Upper lobe of left lung (tissue), 6 donors: Measurements from ENCODE around the gene C3orf70. TPM values are rescaled to one million over a fixed set of nuclear protein-coding genes. Genes with fewer than 3 reads are reported as not detected.

Source experiments
- ATAC-seq, 2 donors: fragments of 200-7000 bp; cut with Tn5 transposase; one replicate each; pipeline ENCODE4 v1.9.1; 2022; ENCODE audit warnings: mild to moderate bottlenecking in 2 of 2, moderate library complexity in 2 of 2; ENCODE audit not compliant: low FRiP score in 2 of 2
- DNase-seq, 2 donors: peaks; one replicate each; pipeline ENCODE4 v3.0.0-alpha.2; 2019 to 2020
- H3K27ac ChIP-seq, 4 donors: fragments of 200-600 bp; sonication (generic); one replicate each; pipeline ENCODE4 v1.5.1; 2016 to 2019
- H3K27me3 ChIP-seq, 4 donors: fragments of 200-600 bp; sonication (generic); one replicate each; pipeline ENCODE4 v1.5.1; 2017 to 2019
- H3K36me3 ChIP-seq, 4 donors: fragments of 200-600 bp; sonication (generic); one replicate each; pipeline ENCODE4 v1.5.1; 2016 to 2019
- H3K4me1 ChIP-seq, 4 donors: fragments of 200-600 bp; sonication (generic); one replicate each; pipeline ENCODE4 v1.5.1; 2018 to 2019
- H3K4me3 ChIP-seq, 4 donors: fragments of 200-600 bp; sonication (generic); one replicate each; pipeline ENCODE4 v1.5.1; 2017 to 2019; ENCODE audit warnings: mild to moderate bottlenecking in 2 of 4, moderate library complexity in 1 of 4
- H3K9me3 ChIP-seq, 4 donors: fragments of 200-600 bp; sonication (generic); one replicate each; pipeline ENCODE4 v1.5.1; 2018 to 2019
- EP300 ChIP-seq, 4 donors: sonication (generic); formaldehyde crosslinking; IDR thresholded peaks; one replicate each; pipeline ENCODE4 v1.5.1; 2017; ENCODE audit warnings: antibody characterized with exemption in 4 of 4, control low read depth in 2 of 4
- POLR2A ChIP-seq, 4 donors: fragments of 450-650 bp; IDR thresholded peaks; one replicate each; pipeline ENCODE4 v1.5.1; 2016 to 2017; ENCODE audit warnings: antibody characterized with exemption in 4 of 4, mild to moderate bottlenecking in 2 of 4
- POLR2AphosphoS5 ChIP-seq, 2 donors: sonication (generic); formaldehyde crosslinking; IDR thresholded peaks; one replicate each; pipeline ENCODE4 v1.5.1; 2017; ENCODE audit warnings: antibody characterized with exemption in 2 of 2
- WGBS, 2 donors: methylation state at CpG; one replicate each; pipeline ENCODE4 v1.1.5; 2017 to 2018; 5-methylcytosine and 5-hydroxymethylcytosine counted together
- total RNA-seq, 6 donors: library from RNA; depleted of rRNA in 4 of 6; stranded (reverse); fragments of >200 nt in 4 of 6; gene quantifications; one replicate each; pipeline versions ENCODE4 v1.1.0 to v1.2.1, GENCODE V29; 2016 to 2021
- TF ChIP-seq, protein P1 (sequence below), 6 experiments: fragments of 450-650 bp in 4 of 6; fragments of 200-600 bp in 2 of 6; sonication (generic) in 2 of 6; IDR thresholded peaks; one replicate each; pipeline ENCODE4 v1.5.1; 2016 to 2019; ENCODE audit warnings: antibody characterized with exemption in 6 of 6
- donor health status: DM: no; HTN: no; CAD: no; lungs with moderate emphysema.
- donor health status: DM: no; HTN: yes; CAD: no; lungs with severe emphysema.

Gene C3orf70
- total RNA-seq, 6 donors from 2014 or later = 0.67 to 3.9 (median 1.6) TPM

DNA sequence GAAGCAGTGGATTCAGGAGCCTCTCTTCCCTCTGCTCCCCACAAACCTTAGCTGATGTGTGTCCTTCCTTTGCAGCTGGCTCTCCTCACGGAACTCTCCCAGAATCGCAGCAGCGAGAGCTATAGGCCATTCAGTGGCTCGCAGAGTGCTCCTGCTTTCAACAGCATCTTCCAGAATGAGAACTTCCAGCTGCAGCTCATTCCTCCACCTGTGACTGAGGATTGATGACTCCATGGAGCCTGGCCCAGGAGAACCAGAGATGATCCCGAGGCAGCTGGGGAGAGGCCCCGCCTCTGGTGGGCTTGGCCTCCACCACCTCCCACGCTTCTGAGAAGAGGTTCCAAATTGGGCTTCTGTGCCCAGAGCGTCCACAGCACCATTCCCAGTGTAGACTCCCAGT, 101.1 kb downstream of the C3orf70 start:
- no peaks in the 10 kb centered on the region for H3K27me3 ChIP-seq
- TF ChIP-seq POLR2AphosphoS5 (IDR thresholded peaks at IDR 0.05) (no peak), POLR2A (IDR thresholded peaks at IDR 0.05) (no peak), EP300 (IDR thresholded peaks at IDR 0.05) (no peak)
- TF ChIP-seq, protein P1, sequence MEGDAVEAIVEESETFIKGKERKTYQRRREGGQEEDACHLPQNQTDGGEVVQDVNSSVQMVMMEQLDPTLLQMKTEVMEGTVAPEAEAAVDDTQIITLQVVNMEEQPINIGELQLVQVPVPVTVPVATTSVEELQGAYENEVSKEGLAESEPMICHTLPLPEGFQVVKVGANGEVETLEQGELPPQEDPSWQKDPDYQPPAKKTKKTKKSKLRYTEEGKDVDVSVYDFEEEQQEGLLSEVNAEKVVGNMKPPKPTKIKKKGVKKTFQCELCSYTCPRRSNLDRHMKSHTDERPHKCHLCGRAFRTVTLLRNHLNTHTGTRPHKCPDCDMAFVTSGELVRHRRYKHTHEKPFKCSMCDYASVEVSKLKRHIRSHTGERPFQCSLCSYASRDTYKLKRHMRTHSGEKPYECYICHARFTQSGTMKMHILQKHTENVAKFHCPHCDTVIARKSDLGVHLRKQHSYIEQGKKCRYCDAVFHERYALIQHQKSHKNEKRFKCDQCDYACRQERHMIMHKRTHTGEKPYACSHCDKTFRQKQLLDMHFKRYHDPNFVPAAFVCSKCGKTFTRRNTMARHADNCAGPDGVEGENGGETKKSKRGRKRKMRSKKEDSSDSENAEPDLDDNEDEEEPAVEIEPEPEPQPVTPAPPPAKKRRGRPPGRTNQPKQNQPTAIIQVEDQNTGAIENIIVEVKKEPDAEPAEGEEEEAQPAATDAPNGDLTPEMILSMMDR (IDR thresholded peaks at IDR 0.05) = no peak
- no peaks in the 10 kb centered on the region for H3K4me1 ChIP-seq
- H3K36me3 ChIP-seq = peaks cover 8 to 57% (median 42%) of the 10 kb centered on the region in 4 donors
- no peak overlapping the region for H3K4me3 ChIP-seq
- ATAC-seq = no peak
- 81 to 93% methylated on average over 6 to 8 of the region's 8 CpGs for WGBS, 2 donors
- no peak overlapping the region for H3K27ac ChIP-seq
- H3K9me3 ChIP-seq = peaks cover 0 to 4% (median 1%) of the 10 kb centered on the region in 4 donors
- no peak for DNase-seq

DNA sequence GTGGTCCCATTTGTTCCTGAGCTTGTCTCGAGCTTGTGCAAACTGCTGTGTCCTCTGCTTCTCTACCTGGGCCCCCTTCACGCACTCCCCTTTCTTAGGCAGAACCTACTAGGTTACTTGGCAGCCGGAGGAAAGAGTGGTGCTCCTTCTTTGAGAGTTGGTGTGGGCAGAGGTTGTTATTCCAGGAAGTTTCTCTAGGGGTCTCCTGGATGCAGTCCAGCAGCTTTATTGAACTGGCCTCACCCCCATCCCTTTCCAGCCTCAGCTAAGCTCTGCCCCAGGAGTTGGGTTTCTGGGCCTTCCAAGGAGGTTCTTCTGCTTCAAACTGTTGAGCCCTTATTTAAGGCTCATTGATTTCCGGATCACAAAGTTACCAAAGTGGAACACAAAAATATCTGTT, 103.2 kb downstream of the C3orf70 start:
- TF ChIP-seq POLR2A (IDR thresholded peaks at IDR 0.05) = no peak
- no peak for TF ChIP-seq EP300 (IDR thresholded peaks at IDR 0.05)
- TF ChIP-seq, protein P1 (IDR thresholded peaks at IDR 0.05) = no peak
- no peak for TF ChIP-seq POLR2AphosphoS5 (IDR thresholded peaks at IDR 0.05)
- Histone ChIP-seq H3K27me3 (no peaks in the 10 kb centered on the region), H3K4me1 (peaks cover 0 to 7% (median 5%) of the 10 kb centered on the region in 4 donors), H3K4me3 (no peak overlapping the region), H3K36me3 (peaks cover 8 to 57% (median 43%) of the 10 kb centered on the region in 4 donors), H3K27ac (no peak overlapping the region), H3K9me3 (no peaks in the 10 kb centered on the region)
- ATAC-seq = no peak
- no peak for DNase-seq
- WGBS, 2 donors = 92 to 100% methylated on average over 4 of the region's 4 CpGs

DNA sequence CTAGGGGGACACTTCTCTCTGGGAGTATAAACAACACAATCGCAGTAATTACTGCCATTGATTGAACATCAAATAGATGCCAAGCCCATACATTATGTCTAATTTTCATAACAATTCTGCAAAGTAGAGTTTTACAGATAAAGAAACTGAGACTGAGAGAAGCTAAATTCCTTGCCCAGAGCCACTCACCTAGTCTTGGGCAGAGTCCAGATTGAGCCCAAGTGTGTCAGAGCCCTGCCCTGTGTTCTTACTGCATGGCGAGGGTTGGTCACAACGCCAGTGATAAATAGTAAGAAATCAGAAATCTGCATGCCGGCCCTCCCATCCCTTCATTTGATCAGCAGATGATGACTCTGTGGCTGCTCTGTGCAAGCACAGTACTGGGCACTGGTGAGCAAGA, 106.3 kb downstream of the C3orf70 start:
- DNase-seq (no peak), ATAC-seq (no peak)
- Histone ChIP-seq H3K4me3 (no peak overlapping the region), H3K4me1 (peaks cover 0 to 7% (median 5%) of the 10 kb centered on the region in 4 donors), H3K9me3 (no peaks in the 10 kb centered on the region), H3K27ac (peak overlapping the region in 1 of 4 donors; percentile 75), H3K36me3 (peaks cover 8 to 31% (median 24%) of the 10 kb centered on the region in 4 donors), H3K27me3 (no peaks in the 10 kb centered on the region)
- whole genome bisulfite sequencing, 2 donors = 75 to 88% methylated on average over 4 of the region's 4 CpGs
- TF ChIP-seq POLR2A (IDR thresholded peaks at IDR 0.05) (no peak), EP300 (IDR thresholded peaks at IDR 0.05) (no peak)

DNA sequence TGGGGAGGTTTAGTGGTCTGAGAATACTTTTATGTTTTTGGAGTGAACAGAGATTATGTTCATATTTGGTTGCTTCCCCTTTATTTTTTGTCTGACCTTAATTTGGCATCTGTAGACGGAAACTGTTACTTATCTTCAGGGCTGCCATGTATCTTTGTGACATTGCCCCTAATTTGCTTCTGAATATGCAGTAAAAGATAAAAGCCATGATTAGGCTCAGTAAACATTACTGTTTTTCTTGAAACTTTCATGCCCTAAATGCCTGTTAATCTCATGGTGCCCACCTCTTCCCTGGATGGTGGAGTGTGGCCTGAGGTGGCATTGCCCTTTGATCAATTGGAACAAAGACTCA, 106.7 kb downstream of the C3orf70 start:
- peaks cover 0 to 7% (median 5%) of the 10 kb centered on the region in 4 donors for H3K4me1 ChIP-seq
- peak overlapping the region in 1 of 4 donors; percentile 75 for H3K27ac ChIP-seq
- 52 to 58% methylated on average over 1 of the region's 1 CpG for WGBS, 2 donors
- TF ChIP-seq POLR2AphosphoS5 (IDR thresholded peaks at IDR 0.05) (no peak), POLR2A (IDR thresholded peaks at IDR 0.05) (no peak), EP300 (IDR thresholded peaks at IDR 0.05) (no peak)
- TF ChIP-seq, protein P1 (IDR thresholded peaks at IDR 0.05) = no peak
- peaks cover 8 to 27% (median 21%) of the 10 kb centered on the region in 4 donors for H3K36me3 ChIP-seq
- H3K9me3 ChIP-seq = no peaks in the 10 kb centered on the region
- DNase-seq (no peak), ATAC-seq (no peak)
- H3K27me3 ChIP-seq = no peaks in the 10 kb centered on the region
- H3K4me3 ChIP-seq = no peak overlapping the region

DNA sequence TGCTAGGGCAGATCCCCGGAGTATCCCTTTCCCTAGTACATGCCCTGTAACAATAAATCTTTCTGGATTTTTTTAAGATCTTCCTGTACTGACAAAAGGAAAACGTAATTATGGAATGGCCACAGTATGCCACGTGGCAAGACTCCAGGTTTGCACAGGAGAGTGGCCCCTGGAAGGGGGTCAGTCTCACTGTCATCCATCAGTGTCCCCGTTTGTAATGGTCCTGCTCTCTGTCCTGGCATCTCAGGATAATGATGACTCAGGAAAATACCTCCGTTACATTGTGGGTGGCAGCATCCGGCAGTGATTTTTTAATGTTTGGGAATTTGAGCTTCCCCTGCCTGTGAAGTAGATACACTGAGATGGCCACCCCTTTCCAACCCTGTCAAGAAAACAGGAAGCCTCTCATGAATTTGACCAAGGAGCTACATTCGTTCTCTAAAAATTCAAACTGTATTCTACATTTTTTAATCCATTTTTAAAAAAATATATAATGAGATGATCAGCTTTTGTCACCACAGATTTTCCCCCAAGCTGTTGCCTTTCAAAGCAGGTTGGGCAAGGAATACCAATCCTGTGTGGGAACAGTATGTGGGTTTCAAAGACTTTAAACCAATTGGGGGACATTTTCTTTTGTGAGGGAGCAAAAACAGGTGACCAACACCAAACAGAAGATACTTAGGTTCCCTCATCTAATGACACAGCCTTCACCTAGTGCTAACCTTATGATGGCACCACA, 110.4 kb downstream of the C3orf70 start:
- ATAC-seq = no peak
- no peak for DNase-seq
- no peaks in the 10 kb centered on the region for H3K9me3 ChIP-seq
- TF ChIP-seq POLR2A (IDR thresholded peaks at IDR 0.05) (no peak), EP300 (IDR thresholded peaks at IDR 0.05) (no peak), POLR2AphosphoS5 (IDR thresholded peaks at IDR 0.05) (no peak)
- TF ChIP-seq, protein P1 (IDR thresholded peaks at IDR 0.05) = no peak
- no peaks in the 10 kb centered on the region for H3K27me3 ChIP-seq
- 69 to 71% methylated on average over 7 of the region's 7 CpGs for WGBS, 2 donors
- H3K36me3 ChIP-seq = peaks cover 0 to 2% (median 0%) of the 10 kb centered on the region in 4 donors
- peaks cover 0 to 7% (median 5%) of the 10 kb centered on the region in 4 donors for H3K4me1 ChIP-seq
- H3K27ac ChIP-seq = no peak overlapping the region
- no peak overlapping the region for H3K4me3 ChIP-seq
